Trophoblast cell (in vitro differentiated cells and primary cell): ENCODE measurements around the gene THBS1.

Experiments used
- DNase-seq, 2 donors: peaks; one replicate each; pipeline ENCODE4 v3.0.0-alpha.2; 2016
- H2AFZ ChIP-seq: 2 replicates; pipeline ENCODE4 v1.6.1; 2013; ENCODE audit warnings: low read length, moderate library complexity, mild to moderate bottlenecking; ENCODE audit not compliant: insufficient read depth, poor library complexity
- H2AK5ac ChIP-seq: 2 replicates; pipeline ENCODE4 v1.6.1; 2013; ENCODE audit warnings: mild to moderate bottlenecking, low read length
- H2BK120ac ChIP-seq: 2 replicates; pipeline ENCODE4 v1.6.1; 2013; ENCODE audit warnings: low read length, mild to moderate bottlenecking, moderate library complexity; ENCODE audit not compliant: insufficient read depth, poor library complexity
- H2BK12ac ChIP-seq: 2 replicates; pipeline ENCODE4 v1.6.1; 2013; ENCODE audit warnings: mild to moderate bottlenecking, low read length, moderate library complexity
- H2BK5ac ChIP-seq: 2 replicates; pipeline ENCODE4 v1.6.1; 2013; ENCODE audit warnings: low read length, low read depth, moderate library complexity, mild to moderate bottlenecking; ENCODE audit not compliant: poor library complexity
- H3K14ac ChIP-seq: 2 replicates; pipeline ENCODE4 v1.6.1; 2013; ENCODE audit warnings: mild to moderate bottlenecking, low read length
- H3K18ac ChIP-seq: 2 replicates; pipeline ENCODE4 v1.6.1; 2013; ENCODE audit warnings: mild to moderate bottlenecking, low read length
- H3K23ac ChIP-seq: 2 replicates; pipeline ENCODE4 v1.6.1; 2013; ENCODE audit warnings: low read length
- H3K27ac ChIP-seq: 2 replicates; pipeline ENCODE4 v1.5.1; 2013; ENCODE audit warnings: low read depth, mild to moderate bottlenecking, inconsistent platforms, low read length, moderate library complexity
- H3K27me3 ChIP-seq: 2 replicates; pipeline ENCODE4 v1.6.1; 2013; ENCODE audit warnings: inconsistent platforms, mild to moderate bottlenecking, low read length, moderate library complexity; ENCODE audit not compliant: insufficient read depth
- H3K36me3 ChIP-seq, 2 experiments: 1 replicate in 1 of 2; 2 replicates in 1 of 2; pipeline ENCODE4 v1.6.1; 2013; ENCODE audit warnings: low read length in 2 of 2, mild to moderate bottlenecking in 2 of 2, moderate library complexity in 1 of 2; ENCODE audit not compliant: insufficient read depth in 2 of 2, control insufficient read depth in 1 of 2
- H3K4ac ChIP-seq: 2 replicates; pipeline ENCODE4 v1.6.1; 2013; ENCODE audit warnings: low read depth, mild to moderate bottlenecking, low read length, moderate library complexity
- H3K4me1 ChIP-seq, 2 experiments: 1 replicate in 1 of 2; 2 replicates in 1 of 2; pipeline ENCODE4 v1.6.1; 2013; ENCODE audit warnings: low read length in 2 of 2, mild to moderate bottlenecking in 2 of 2, moderate library complexity in 1 of 2; ENCODE audit not compliant: insufficient read depth in 2 of 2, control insufficient read depth in 1 of 2
- H3K4me2 ChIP-seq: 2 replicates; pipeline ENCODE4 v1.6.1; 2013; ENCODE audit warnings: inconsistent platforms, mild to moderate bottlenecking, low read length, moderate library complexity
- H3K4me3 ChIP-seq: 2 replicates; pipeline ENCODE4 v1.5.1; 2013; ENCODE audit warnings: mild to moderate bottlenecking, low read depth, low read length, inconsistent platforms
- H3K79me1 ChIP-seq: one replicate; pipeline ENCODE4 v1.6.1; 2013; ENCODE audit warnings: low read length
- H3K79me2 ChIP-seq: 2 replicates; pipeline ENCODE4 v1.6.1; 2013; ENCODE audit warnings: low read length, mild to moderate bottlenecking; ENCODE audit not compliant: control insufficient read depth, insufficient read depth, poor library complexity
- H3K9ac ChIP-seq: 2 replicates; pipeline ENCODE4 v1.6.1; 2013; ENCODE audit warnings: mild to moderate bottlenecking, low read length
- H3K9me3 ChIP-seq: 2 replicates; pipeline ENCODE4 v1.6.1; 2013; ENCODE audit warnings: low read depth, mild to moderate bottlenecking, control low read depth, inconsistent platforms, low read length; ENCODE audit not compliant: insufficient read depth
- H4K12ac ChIP-seq: 2 replicates; pipeline ENCODE4 v1.6.1; 2013; ENCODE audit warnings: low read depth, mild to moderate bottlenecking, low read length, moderate library complexity
- H4K8ac ChIP-seq: 2 replicates; pipeline ENCODE4 v1.6.1; 2013; ENCODE audit warnings: low read depth, mild to moderate bottlenecking, low read length, moderate library complexity
- H4K91ac ChIP-seq: one replicate; pipeline ENCODE4 v1.6.1; 2013; ENCODE audit warnings: low read depth, mild to moderate bottlenecking, low read length, moderate library complexity
- WGBS: extraction: QIAGEN DNeasy Blood & Tissue Kit; methylation state at CpG from one replicate; pipeline ENCODE4 v1.1.7; 2013; ENCODE audit warnings: missing lambda C conversion rate; ENCODE audit not compliant: insufficient read length, insufficient coverage; ENCODE audit errors: extremely low coverage; 5-methylcytosine and 5-hydroxymethylcytosine counted together

Gene THBS1

DNA sequence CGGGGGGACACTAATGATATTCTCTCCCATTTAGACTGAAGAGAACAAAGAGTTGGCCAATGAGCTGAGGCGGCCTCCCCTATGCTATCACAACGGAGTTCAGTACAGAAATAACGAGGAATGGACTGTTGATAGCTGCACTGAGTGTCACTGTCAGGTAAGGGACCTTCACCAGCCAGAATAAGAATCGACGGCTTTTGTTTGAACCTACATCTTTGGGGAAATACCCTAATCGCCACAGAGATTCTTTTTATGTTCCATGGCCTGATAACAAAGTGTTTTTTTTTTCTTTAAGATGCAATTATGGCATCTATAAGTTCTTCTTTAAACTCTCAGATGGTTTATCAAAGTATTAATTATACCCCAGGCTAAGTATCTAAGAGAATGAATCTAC lies 3.4 kb downstream of the THBS1 start:
- no peak overlapping the region for H3K4me3 ChIP-seq

DNA sequence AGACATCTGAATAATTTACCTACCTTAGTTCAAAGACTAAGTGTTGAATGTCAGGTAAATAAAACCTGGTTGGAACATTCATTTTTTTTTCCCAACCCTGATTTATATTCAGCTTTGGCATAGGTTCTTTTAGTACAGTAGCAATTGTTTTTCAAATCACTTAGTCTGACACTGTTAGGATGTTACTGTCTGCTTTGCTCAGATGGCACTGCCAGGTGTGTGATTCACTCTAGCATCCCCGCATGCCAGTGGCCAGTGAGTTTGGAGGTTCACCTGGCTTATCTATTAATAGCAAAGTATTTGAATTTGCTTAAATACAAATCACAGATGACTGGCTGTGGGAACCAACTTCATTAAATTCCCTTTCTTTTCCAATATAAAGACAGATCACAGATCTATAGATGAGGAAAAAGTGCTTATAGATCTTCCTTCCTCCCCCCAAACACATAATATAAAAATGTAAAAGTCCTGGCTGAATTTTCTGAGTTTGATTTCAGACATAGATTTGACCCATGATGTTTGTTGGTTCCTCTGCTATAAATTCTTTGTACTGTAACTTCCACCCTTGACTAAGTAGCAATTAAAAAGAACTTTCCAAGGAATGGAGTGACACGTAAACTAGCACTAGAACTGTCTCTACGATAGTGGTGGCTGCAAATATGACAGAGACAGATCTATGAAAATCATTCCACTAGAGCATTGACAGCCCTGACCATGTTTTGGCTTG lies 3.9 kb downstream of the THBS1 start:
- Histone ChIP-seq H3K18ac (no peak overlapping the region), H3K4me3 (no peak overlapping the region), H2BK12ac (no peak overlapping the region), H2AFZ (no peak overlapping the region), H3K4me1 (peaks cover 12 to 16% of the 10 kb centered on the region in 2 experiments), H3K4me2 (no peak overlapping the region), H2BK5ac (no peak overlapping the region), H3K9ac (no peak overlapping the region), H3K79me1 (peaks cover 12% of the 10 kb centered on the region), H3K4ac (no peak overlapping the region), H2BK120ac (no peak overlapping the region), H3K79me2 (peaks cover 16% of the 10 kb centered on the region), H4K91ac (no peak overlapping the region), H4K12ac (no peak overlapping the region), H3K36me3 (peaks cover 46 to 65% of the 10 kb centered on the region in 2 experiments), H3K23ac (no peak overlapping the region), H3K27me3 (no peaks in the 10 kb centered on the region), H3K14ac (no peak overlapping the region), H2AK5ac (no peak overlapping the region), H3K9me3 (peaks cover 4% of the 10 kb centered on the region), H3K27ac (no peak overlapping the region), H4K8ac (no peak overlapping the region)
- DNase-seq = no peak
- no CpG with 5 or more reads among the region's 3 CpGs for WGBS

More for the DNA sequence above, 3.4 kb downstream of the THBS1 start:
- peaks cover 43 to 60% of the 10 kb centered on the region in 2 experiments for H3K36me3 ChIP-seq
- H3K4ac ChIP-seq = no peak overlapping the region
- no peak for DNase-seq
- H2AK5ac ChIP-seq = no peak overlapping the region
- WGBS = no CpG with 5 or more reads among the region's 7 CpGs
- peak overlapping the region; percentile 55 for H3K4me2 ChIP-seq
- H3K9ac ChIP-seq = no peak overlapping the region
- no peak overlapping the region for H3K14ac ChIP-seq
- H3K79me1 ChIP-seq = peaks cover 12% of the 10 kb centered on the region
- no peak overlapping the region for H3K18ac ChIP-seq
- no peak overlapping the region for H3K27ac ChIP-seq
- H2BK120ac ChIP-seq = no peak overlapping the region
- no peak overlapping the region for H2BK5ac ChIP-seq
- peaks cover 12 to 16% of the 10 kb centered on the region in 2 experiments for H3K4me1 ChIP-seq
- peaks cover 4% of the 10 kb centered on the region for H3K9me3 ChIP-seq
- H4K91ac ChIP-seq = no peak overlapping the region
- no peak overlapping the region for H2BK12ac ChIP-seq
- H3K79me2 ChIP-seq = peaks cover 16% of the 10 kb centered on the region
- no peak overlapping the region for H3K23ac ChIP-seq
- no peak overlapping the region for H4K12ac ChIP-seq
- H4K8ac ChIP-seq = no peak overlapping the region
- H3K27me3 ChIP-seq = no peaks in the 10 kb centered on the region
- no peak overlapping the region for H2AFZ ChIP-seq

- Histone ChIP-seq H3K4me1 (peaks cover 12 to 16% of the 10 kb centered on the region in 2 experiments), H3K36me3 (peaks cover 47 to 67% of the 10 kb centered on the region in 2 experiments), H2BK5ac (no peak overlapping the region), H2AK5ac (no peak overlapping the region), H3K9me3 (peaks cover 4% of the 10 kb centered on the region), H3K23ac (no peak overlapping the region), H3K4me2 (no peak overlapping the region), H3K27ac (no peak overlapping the region), H3K9ac (no peak overlapping the region), H3K79me1 (peaks cover 10% of the 10 kb centered on the region), H4K91ac (no peak overlapping the region), H3K27me3 (no peaks in the 10 kb centered on the region), H2AFZ (no peak overlapping the region), H3K4ac (no peak overlapping the region), H4K8ac (no peak overlapping the region), H2BK120ac (no peak overlapping the region), H3K79me2 (peaks cover 14% of the 10 kb centered on the region), H2BK12ac (no peak overlapping the region), H4K12ac (no peak overlapping the region), H3K14ac (no peak overlapping the region), H3K4me3 (no peak overlapping the region), H3K18ac (peak overlapping the region; percentile 7)
- DNase-seq = no peak
- WGBS = no CpG with 5 or more reads among the region's 4 CpGs
Measured at GRCh38 chr15:39585389-39585841, 4.5 kb downstream of the THBS1 start.

DNA sequence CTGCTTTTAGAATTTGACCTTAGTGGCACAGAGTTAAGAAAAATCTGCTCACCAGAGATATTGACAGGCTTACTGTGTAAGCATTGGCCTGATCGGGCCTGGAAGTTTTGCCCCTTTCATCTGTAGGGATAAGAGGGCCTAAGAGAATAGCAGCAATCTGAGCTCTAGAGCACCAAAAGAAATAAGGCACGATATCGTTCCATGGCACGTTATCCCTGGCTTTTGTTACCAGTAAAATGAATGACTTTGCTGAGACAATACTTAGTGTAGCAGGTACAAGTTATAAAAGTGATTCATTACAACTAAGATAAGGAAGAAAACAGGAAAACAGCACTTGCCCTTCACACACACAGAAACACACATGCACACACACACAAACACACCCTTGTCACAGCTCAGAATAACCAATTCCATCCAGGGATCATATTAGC lies 5.0 kb downstream of the THBS1 start:
- Histone ChIP-seq H3K9me3 (peaks cover 4% of the 10 kb centered on the region), H3K23ac (no peak overlapping the region), H3K4me3 (no peak overlapping the region), H2AFZ (no peak overlapping the region), H2BK120ac (no peak overlapping the region), H4K8ac (no peak overlapping the region), H3K4ac (no peak overlapping the region), H2BK5ac (no peak overlapping the region), H4K91ac (no peak overlapping the region), H4K12ac (no peak overlapping the region), H3K4me1 (peaks cover 12 to 16% of the 10 kb centered on the region in 2 experiments), H3K14ac (no peak overlapping the region), H3K9ac (no peak overlapping the region), H3K18ac (no peak overlapping the region), H3K27me3 (no peaks in the 10 kb centered on the region), H3K79me1 (peaks cover 7% of the 10 kb centered on the region), H2AK5ac (no peak overlapping the region), H3K27ac (no peak overlapping the region), H3K4me2 (no peak overlapping the region), H2BK12ac (no peak overlapping the region), H3K36me3 (peaks cover 47 to 68% of the 10 kb centered on the region in 2 experiments), H3K79me2 (peaks cover 12% of the 10 kb centered on the region)
- no CpG with 5 or more reads among the region's 4 CpGs for WGBS
- no peak for DNase-seq
